NOMO-1 treated with DMSO at 0.1 percent for 48 hours (cell line): ENCODE results near the gene CCDC93.

Experiments
- DNase-seq: peaks from one replicate; lab custom pipeline; 2025; ENCODE audit not compliant: unreplicated experiment; lab: John Stamatoyannopoulos, UW

CCDC93 gene

DNA sequence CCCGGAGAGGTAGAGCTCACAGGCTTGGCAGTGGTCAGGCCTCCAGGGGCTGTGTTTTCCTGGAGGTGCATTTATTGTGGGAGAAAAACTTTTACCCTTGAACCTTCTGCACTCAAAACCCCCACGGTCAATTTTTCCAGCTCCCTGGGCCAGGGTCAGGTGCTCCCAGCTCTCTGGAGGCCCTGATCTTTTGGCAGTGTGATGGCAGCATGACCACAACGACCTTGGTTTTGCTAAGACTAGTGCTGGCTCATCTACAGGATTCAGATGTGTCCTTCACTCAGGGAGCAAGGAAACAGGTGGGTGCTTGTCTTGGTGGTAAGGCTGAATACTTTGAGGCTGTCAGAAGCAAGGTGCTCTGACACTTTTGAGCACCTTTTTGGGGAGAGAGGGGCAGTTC lies 92.3 kb downstream of the CCDC93 start:
- DNase-seq, result no peak

DNA sequence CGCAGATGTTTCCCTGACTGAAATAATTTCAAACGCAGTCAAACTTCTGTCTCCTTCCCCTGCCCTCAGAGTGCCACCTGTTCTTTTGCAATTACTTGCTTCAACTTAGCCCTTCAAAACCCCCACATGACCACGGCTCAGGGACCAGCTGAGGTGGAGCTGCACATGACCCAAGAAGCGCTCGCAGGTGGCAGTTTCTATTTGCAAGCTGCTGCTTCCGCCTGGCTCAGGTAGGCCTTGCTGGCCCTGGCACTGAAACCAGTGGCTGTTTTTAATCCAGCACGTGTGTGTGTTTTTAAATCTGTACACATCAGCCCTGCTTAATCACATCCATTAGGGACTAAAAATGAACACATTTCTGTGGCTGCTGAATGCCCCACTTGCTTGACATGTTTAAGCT lies 95.3 kb downstream of the CCDC93 start:
- DNase-seq, result no peak

DNA sequence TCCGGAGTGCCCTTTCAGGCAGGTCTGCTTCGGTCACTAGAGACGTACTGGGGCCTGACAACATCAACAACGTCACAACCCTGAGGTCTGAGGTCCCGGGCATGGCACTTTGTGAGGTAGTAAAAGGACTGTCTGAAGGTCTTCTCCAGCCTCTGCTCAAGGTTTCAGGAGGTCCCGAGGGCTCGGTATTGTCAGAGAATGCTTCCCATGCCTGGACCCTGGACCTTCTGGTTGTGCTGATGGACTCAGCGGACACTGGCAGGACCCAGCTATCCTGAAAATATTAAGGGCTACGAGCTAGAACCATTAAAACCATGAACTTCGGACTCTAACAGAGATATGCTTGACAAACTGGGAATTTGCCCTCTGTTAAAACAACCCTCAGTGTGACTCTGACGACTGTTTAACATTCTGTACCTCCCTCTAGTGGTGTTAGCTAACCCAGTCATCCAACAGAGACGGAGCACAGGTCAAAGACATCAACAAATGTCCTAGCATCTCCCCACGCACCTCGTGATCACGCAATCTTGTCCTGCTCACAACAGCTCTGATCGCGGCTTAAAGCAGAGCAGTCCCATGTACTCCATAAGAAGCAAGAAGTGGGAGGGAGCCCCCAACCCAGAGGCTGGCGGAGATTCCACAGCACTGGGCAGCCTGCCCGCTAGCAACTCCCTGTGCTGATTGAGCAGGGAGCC lies 96.5 kb downstream of the CCDC93 start:
- no peak for DNase-seq

DNA sequence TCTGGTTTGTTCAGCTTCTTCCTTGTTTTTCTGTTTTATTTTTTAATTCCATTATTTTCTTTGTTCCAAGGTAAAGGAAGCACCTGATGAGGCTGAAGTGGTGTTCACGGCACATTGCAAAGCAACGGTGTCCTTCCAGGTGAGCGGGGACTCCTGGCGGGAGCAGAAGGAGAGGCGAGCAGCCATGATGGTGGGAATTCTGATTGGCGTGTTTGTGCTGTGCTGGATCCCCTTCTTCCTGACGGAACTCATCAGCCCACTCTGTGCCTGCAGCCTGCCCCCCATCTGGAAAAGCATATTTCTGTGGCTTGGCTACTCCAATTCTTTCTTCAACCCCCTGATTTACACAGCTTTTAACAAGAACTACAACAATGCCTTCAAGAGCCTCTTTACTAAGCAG lies 110.9 kb downstream of the CCDC93 start:
- DNase-seq, result no peak

DNA sequence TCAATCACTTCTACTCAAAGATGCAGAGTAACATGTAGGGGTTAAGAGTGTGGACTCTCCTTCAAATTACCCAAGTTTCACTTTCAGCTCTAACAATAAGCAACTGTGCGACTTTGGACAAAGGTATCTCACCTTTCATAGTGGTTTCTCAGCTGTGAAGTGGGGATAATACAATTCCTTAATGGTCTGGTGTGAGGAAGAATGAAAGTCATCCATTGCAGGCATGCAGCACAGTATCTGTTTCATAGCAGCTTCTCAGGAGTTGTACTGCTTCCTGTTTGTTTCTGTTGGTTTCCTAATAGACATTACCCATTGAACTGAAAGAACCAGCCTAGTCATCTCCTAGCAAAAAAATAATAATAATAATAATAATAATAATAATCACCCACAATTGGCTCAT lies 125.0 kb downstream of the CCDC93 start:
- no peak for DNase-seq

DNA sequence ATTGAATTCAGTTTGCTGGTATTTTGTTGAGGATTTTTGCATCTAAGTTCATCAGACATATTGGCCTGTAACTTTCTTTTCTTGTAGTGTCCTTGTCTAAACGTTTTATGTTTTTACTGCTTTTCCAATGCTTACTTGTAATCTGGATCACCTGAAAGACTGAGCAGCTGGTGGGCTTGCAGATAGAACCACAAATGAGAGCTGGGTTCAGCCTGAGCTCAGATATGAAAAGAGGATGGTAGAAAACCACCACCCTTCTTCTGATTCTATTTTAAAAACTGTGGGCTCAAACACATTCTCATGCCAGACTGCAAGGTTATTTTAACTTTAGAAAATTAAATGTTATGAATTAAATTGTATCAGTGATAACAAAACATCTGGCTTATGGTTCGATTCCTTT lies 128.6 kb downstream of the CCDC93 start:
- no peak for DNase-seq

DNA sequence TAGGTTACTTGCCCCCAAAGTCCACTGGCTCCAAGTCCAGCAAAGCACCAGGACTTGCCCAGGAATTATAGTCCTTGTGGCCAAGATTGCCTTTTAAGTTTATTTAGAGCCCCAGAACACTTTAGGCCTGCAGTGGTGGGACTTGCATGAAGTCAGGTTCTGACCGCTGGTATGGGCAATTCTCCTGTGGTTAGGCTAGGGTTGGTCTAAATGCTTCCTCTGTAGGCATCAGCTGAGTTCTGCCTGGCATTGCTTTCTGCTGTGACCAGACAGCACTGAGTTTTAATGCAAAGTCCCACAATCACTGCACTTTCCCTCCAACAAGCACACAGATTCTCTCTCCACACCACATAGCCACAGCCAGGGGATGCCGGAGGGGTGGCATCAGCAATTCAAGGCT lies 134.9 kb downstream of the CCDC93 start:
- DNase-seq, result no peak

DNA sequence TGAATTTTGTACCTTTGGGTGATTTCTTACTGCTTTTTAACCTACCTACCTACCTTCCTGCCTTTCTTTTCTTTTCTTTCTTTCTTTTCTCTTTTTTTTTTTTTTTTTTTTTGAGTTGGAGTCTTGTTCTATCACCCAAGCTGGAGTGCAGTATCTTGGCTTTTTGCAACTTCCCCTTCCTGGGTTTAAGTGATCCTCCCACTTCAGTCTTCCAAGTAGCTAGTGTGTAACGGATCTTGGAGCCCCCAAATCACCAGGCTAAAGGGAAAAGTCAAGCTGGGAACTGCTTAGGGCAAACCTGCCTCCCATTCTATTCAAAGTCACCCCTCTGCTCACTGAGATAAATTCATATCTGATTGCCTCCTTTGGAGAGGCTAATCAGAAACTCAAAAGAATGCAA lies 138.1 kb downstream of the CCDC93 start:
- DNase-seq, result no peak
